H1 (cell line): Measurements from ENCODE around the gene CHCHD6. TPM values are rescaled to one million over a fixed set of nuclear protein-coding genes. Genes with fewer than 3 reads are reported as not detected.

Experiments used
- CTCF ChIA-PET: fragments of 300-600 bp; sonication (Branson Sonifier 250); formaldehyde crosslinking; loops from one replicate; lab custom pipeline; 2021; ENCODE audit not compliant: partially characterized antibody; lab: Charles Lee
- POLR2A ChIA-PET: fragments of 300-600 bp; sonication (Branson Sonifier 250); formaldehyde crosslinking; loops from one replicate; lab custom pipeline; 2021; ENCODE audit warnings: inconsistent platforms; ENCODE audit not compliant: partially characterized antibody; lab: Charles Lee
- DNase-seq, 2 experiments: peaks; one replicate each; pipeline versions ENCODE4 v3.0.0 to v3.0.0-alpha.2; 2010 to 2022; ENCODE audit warnings: low spot score in 2 of 2, low read depth in 1 of 2, mixed read lengths in 1 of 2
- FAIRE-seq: peaks from 2 replicates; lab custom pipeline; 2011; peaks lifted over from hg19 to GRCh38; lab: Jason Lieb, UNC
- H2AFZ ChIP-seq: 2 replicates; pipeline ENCODE4 v1.8.1; 2012; ENCODE audit warnings: low read length, inconsistent platforms
- H2AK5ac ChIP-seq: 2 replicates; pipeline ENCODE4 v1.6.1; 2013; ENCODE audit warnings: low read depth, low read length
- H2BK120ac ChIP-seq: replicated peaks from 2 replicates; pipeline ENCODE3; 2013; ENCODE audit warnings: low read depth, low read length, inconsistent platforms
- H2BK12ac ChIP-seq: 2 replicates; pipeline ENCODE4 v1.6.1; 2013; ENCODE audit warnings: low read depth, low read length
- H2BK15ac ChIP-seq: 2 replicates; pipeline ENCODE4 v1.6.1; 2013; ENCODE audit warnings: low read length
- H2BK20ac ChIP-seq: 2 replicates; pipeline ENCODE4 v1.6.1; 2013; ENCODE audit warnings: low read length
- H2BK5ac ChIP-seq: 2 replicates; pipeline ENCODE4 v1.6.1; 2013; ENCODE audit warnings: low read depth, low read length
- H3K14ac ChIP-seq: 2 replicates; pipeline ENCODE4 v1.6.1; 2013; ENCODE audit warnings: inconsistent platforms; ENCODE audit not compliant: insufficient read length
- H3K18ac ChIP-seq: 2 replicates; pipeline ENCODE4 v1.6.1; 2013; ENCODE audit warnings: low read length; ENCODE audit errors: extremely low read depth
- H3K23ac ChIP-seq: 2 replicates; pipeline ENCODE4 v1.6.1; 2013; ENCODE audit warnings: inconsistent platforms; ENCODE audit not compliant: insufficient read length
- H3K23me2 ChIP-seq: 2 replicates; pipeline ENCODE4 v1.6.1; 2013; ENCODE audit warnings: low read depth, low read length
- H3K27ac ChIP-seq: 2 replicates; pipeline ENCODE4 v1.6.1; 2011; ENCODE audit warnings: low read depth, low read length, inconsistent platforms
- H3K27me3 ChIP-seq, 4 experiments: replicated peaks in 1 of 4; 1 replicate in 1 of 4; 2 replicates in 3 of 4; pipeline versions ENCODE4 v1.6.1 to v1.8.1; 2011 to 2013; ENCODE audit warnings: low read length in 3 of 4, mild to moderate bottlenecking in 3 of 4, inconsistent platforms in 2 of 4, mixed read lengths in 2 of 4, moderate library complexity in 1 of 4; ENCODE audit not compliant: control insufficient read depth in 3 of 4, insufficient read depth in 3 of 4; ENCODE audit errors: extremely low read depth in 1 of 4
- H3K36me3 ChIP-seq, 4 experiments: 2 replicates each; pipeline versions ENCODE4 v1.6.1 to v1.8.1; 2011 to 2013; ENCODE audit warnings: mild to moderate bottlenecking in 4 of 4, low read length in 3 of 4, moderate library complexity in 2 of 4, control low read depth in 1 of 4, inconsistent platforms in 1 of 4; ENCODE audit not compliant: insufficient read depth in 4 of 4, control insufficient read depth in 2 of 4
- H3K4ac ChIP-seq: replicated peaks from 2 replicates; pipeline ENCODE3; 2013; ENCODE audit warnings: low read length, low read depth, mixed read lengths, inconsistent platforms; ENCODE audit not compliant: insufficient read length
- H3K4me1 ChIP-seq, 4 experiments: replicated peaks in 1 of 4; 1 replicate in 1 of 4; 2 replicates in 3 of 4; pipeline versions ENCODE4 v1.6.1 to v1.8.1; 2011 to 2013; ENCODE audit warnings: low read length in 3 of 4, inconsistent platforms in 2 of 4, mixed read lengths in 1 of 4; ENCODE audit not compliant: insufficient read depth in 4 of 4, control insufficient read depth in 3 of 4
- H3K4me2 ChIP-seq, 2 experiments: 2 replicates each; pipeline versions ENCODE4 v1.6.1 to v1.8.1; 2011 to 2013; ENCODE audit warnings: low read depth in 2 of 2, low read length in 2 of 2, control low read depth in 1 of 2, inconsistent platforms in 1 of 2, mild to moderate bottlenecking in 1 of 2; ENCODE audit not compliant: insufficient read depth in 1 of 2
- H3K4me3 ChIP-seq, 4 experiments: fragments of 200-600, 300-600 bp in 1 of 4; sonication (generic), shearing (Covaris generic), sonication (Bioruptor Twin) in 1 of 4; 2 replicates each; pipeline versions ENCODE4 v1.5.1 to v1.8.1; 2011 to 2016; ENCODE audit warnings: low read length in 4 of 4, low read depth in 3 of 4, control low read depth in 2 of 4, inconsistent platforms in 2 of 4, mild to moderate bottlenecking in 2 of 4, mixed read lengths in 1 of 4, moderate library complexity in 1 of 4; ENCODE audit not compliant: insufficient read depth in 2 of 4; ENCODE audit errors: extremely low read depth in 1 of 4
- H3K56ac ChIP-seq: replicated peaks from 2 replicates; pipeline ENCODE3; 2013; ENCODE audit warnings: low read depth, mild to moderate bottlenecking, mixed read lengths, low read length, inconsistent platforms; ENCODE audit not compliant: insufficient read length
- H3K79me1 ChIP-seq: 2 replicates; pipeline ENCODE4 v1.6.1; 2013; ENCODE audit warnings: low read depth, low read length, control low read depth
- H3K79me2 ChIP-seq, 2 experiments: 2 replicates each; pipeline versions ENCODE4 v1.6.1 to v1.8.1; 2012 to 2013; ENCODE audit warnings: low read length in 2 of 2, mild to moderate bottlenecking in 2 of 2, inconsistent platforms in 1 of 2; ENCODE audit not compliant: insufficient read depth in 2 of 2, control insufficient read depth in 1 of 2
- H3K9ac ChIP-seq, 4 experiments: replicated peaks in 1 of 4; 1 replicate in 1 of 4; 2 replicates in 3 of 4; pipeline versions ENCODE4 v1.6.1 to v1.8.1; 2011 to 2013; ENCODE audit warnings: low read depth in 3 of 4, low read length in 3 of 4, control low read depth in 2 of 4, mild to moderate bottlenecking in 2 of 4, moderate library complexity in 2 of 4, inconsistent platforms in 1 of 4; ENCODE audit errors: extremely low read depth in 1 of 4
- H3K9me3 ChIP-seq, 2 experiments: 2 replicates each; pipeline versions ENCODE4 v1.6.1 to v1.8.1; 2012 to 2013; ENCODE audit warnings: mild to moderate bottlenecking in 2 of 2, moderate library complexity in 2 of 2, control low read depth in 1 of 2, inconsistent platforms in 1 of 2, low read depth in 1 of 2, low read length in 1 of 2, mixed read lengths in 1 of 2; ENCODE audit not compliant: insufficient read depth in 2 of 2
- H4K20me1 ChIP-seq, 2 experiments: replicated peaks in 1 of 2; 2 replicates each; pipeline versions ENCODE3 to v1.8.1; 2011 to 2013; ENCODE audit warnings: inconsistent platforms in 2 of 2, low read length in 2 of 2, mild to moderate bottlenecking in 1 of 2; ENCODE audit not compliant: insufficient read depth in 2 of 2, control insufficient read depth in 1 of 2
- H4K5ac ChIP-seq: 2 replicates; pipeline ENCODE4 v1.6.1; 2013; ENCODE audit warnings: low read length, low read depth, mixed read lengths, inconsistent platforms; ENCODE audit not compliant: insufficient read length
- H4K8ac ChIP-seq: 2 replicates; pipeline ENCODE4 v1.8.0; 2013; ENCODE audit warnings: mild to moderate bottlenecking, moderate library complexity, low read length, inconsistent platforms; ENCODE audit not compliant: insufficient read depth; ENCODE audit errors: extremely low read depth
- H4K91ac ChIP-seq: replicated peaks from 2 replicates; pipeline ENCODE3; 2013; ENCODE audit warnings: low read length, mixed read lengths, inconsistent platforms; ENCODE audit not compliant: insufficient read length
- BCL11A ChIP-seq, 2 experiments: IDR thresholded peaks; one replicate each; pipeline ENCODE4 v1.6.1; 2011; ENCODE audit warnings: low read depth in 2 of 2, low read length in 2 of 2, mild to moderate bottlenecking in 2 of 2
- BRCA1 ChIP-seq: IDR thresholded peaks from 2 replicates; pipeline ENCODE4 v1.6.1; 2012; ENCODE audit warnings: low read depth, low read length, improper control_type of control experiment
- CBX5 ChIP-seq: fragments of 300-800, 300-1000 bp; sonication (generic); IDR thresholded peaks from 2 replicates; pipeline ENCODE4 v1.7.1; 2016; ENCODE audit warnings: antibody characterized with exemption, low read length, low read depth
- EP300 ChIP-seq, 2 experiments: IDR thresholded peaks; 1 replicate in 1 of 2; 2 replicates in 1 of 2; pipeline ENCODE4 v1.6.1; 2011 to 2012; ENCODE audit warnings: low read depth in 2 of 2, low read length in 2 of 2, mild to moderate bottlenecking in 2 of 2, borderline replicate concordance in 1 of 2, inconsistent platforms in 1 of 2, moderate library complexity in 1 of 2
- GTF2F1 ChIP-seq: IDR thresholded peaks from 2 replicates; pipeline ENCODE4 v1.6.1; 2012; ENCODE audit warnings: low read depth, low read length, improper control_type of control experiment, borderline replicate concordance
- JUN ChIP-seq: IDR thresholded peaks from 2 replicates; pipeline ENCODE4 v1.6.1; 2011; ENCODE audit warnings: low read depth, mild to moderate bottlenecking, improper control_type of control experiment, low read length
- JUND ChIP-seq: IDR thresholded peaks from 2 replicates; pipeline ENCODE4 v1.6.1; 2011; ENCODE audit warnings: mild to moderate bottlenecking, improper control_type of control experiment, low read length
- KDM4A ChIP-seq: IDR thresholded peaks from one replicate; pipeline ENCODE4 v1.7.1; 2012; ENCODE audit warnings: low read depth, mild to moderate bottlenecking, moderate library complexity, low read length, inconsistent platforms; ENCODE audit not compliant: severe bottlenecking
- RAD21 ChIP-seq, 2 experiments: IDR thresholded peaks in 1 of 2; conservative IDR thresholded peaks in 1 of 2; 2 replicates each; pipeline ENCODE4 v1.6.1; 2011; ENCODE audit warnings: low read depth in 2 of 2, low read length in 2 of 2, improper control_type of control experiment in 1 of 2, inconsistent platforms in 1 of 2, mild to moderate bottlenecking in 1 of 2, moderate library complexity in 1 of 2
- RBBP5 ChIP-seq: IDR thresholded peaks from 2 replicates; pipeline ENCODE4 v1.7.1; 2012; ENCODE audit warnings: low read depth, mild to moderate bottlenecking, inconsistent platforms, low read length, moderate library complexity, borderline replicate concordance
- SIN3A ChIP-seq, 2 experiments: IDR thresholded peaks in 1 of 2; conservative IDR thresholded peaks in 1 of 2; 2 replicates each; pipeline ENCODE4 v1.6.1; 2011 to 2012; ENCODE audit warnings: low read length in 2 of 2, improper control_type of control experiment in 1 of 2, low read depth in 1 of 2, mild to moderate bottlenecking in 1 of 2
- SP2 ChIP-seq: IDR thresholded peaks from 2 replicates; pipeline ENCODE4 v1.6.1; 2012; ENCODE audit warnings: mild to moderate bottlenecking, low read length, inconsistent platforms
- SP4 ChIP-seq: IDR thresholded peaks from 2 replicates; pipeline ENCODE4 v1.6.1; 2012; ENCODE audit warnings: low read length, inconsistent platforms
- polyA plus RNA-seq, 7 experiments: library from polyadenylated mRNA; depleted of rRNA in 3 of 7; stranded (reverse) in 5 of 7; unstranded in 2 of 7; fragments of >200 nt in 5 of 7; fragments of 200-250 nt in 2 of 7; gene quantifications; 1 replicate in 5 of 7; 2 replicates in 1 of 7; 4 replicates in 1 of 7; pipeline versions ENCODE4 v1.2.1 to v1.2.3, GENCODE V29; 2011 to 2013; ENCODE audit warnings: missing spikeins in 2 of 7, mixed read lengths in 2 of 7
- total RNA-seq: library from RNA; stranded (reverse); fragmentation: NEBNext Ultra II Directional; extraction: Animal tissue kit (Norgen Biotek cat#: 25700); gene quantifications from 2 replicates; pipeline ENCODE4 v1.2.1, GENCODE V29; 2021
- TF ChIP-seq, protein P1 (sequence below): IDR thresholded peaks from 2 replicates; pipeline ENCODE4 v1.6.1; 2012; ENCODE audit warnings: inconsistent platforms

Gene CHCHD6
- total and polyA plus RNA-seq, 2 of the 8 experiments (the other 6 are each of a cell fraction or from before 2014, with no cell fraction given), result 32.4 to 37.6 TPM

GRCh38 chr3:126918355-126918821 lies 214.3 kb downstream of the CHCHD6 start:
- CTCF ChIA-PET, result interaction anchor here (1.0 to 1.7 kb wide), 3 partner anchors 10 to 101 kb away, joined by 3 to 5 read pairs (median 4); no protein-coding TSS in a partner anchor
- H3K56ac ChIP-seq, result no peak overlapping the region
- H3K18ac ChIP-seq, result no peak overlapping the region
- H3K23me2 ChIP-seq, result no peaks in the 10 kb centered on the region
- H2BK20ac ChIP-seq, result no peak overlapping the region
- H3K9me3 ChIP-seq, result 0 out of 4 replicates have a peak, but pooled peaks cover 0 to 6% of the 10 kb centered on the region in 2 experiments
- no peaks in the 10 kb centered on the region for H3K36me3 ChIP-seq
- H3K27ac ChIP-seq, result no peak overlapping the region
- no peak for TF ChIP-seq SP2
- no peak for TF ChIP-seq JUND
- no peak for TF ChIP-seq CBX5
- no peak for TF ChIP-seq SP4
- no peak for TF ChIP-seq RAD21 (IDR thresholded peaks at IDR 0.05 in 1 of 2, conservative IDR thresholded peaks at IDR 0.05 in 1 of 2; ENCODE audit: low read depth in 2 of 2, low read length in 2 of 2)
- TF ChIP-seq SIN3A (conservative IDR thresholded peaks at IDR 0.05 in 1 of 2, IDR thresholded peaks at IDR 0.05 in 1 of 2; ENCODE audit: low read depth in 1 of 2, low read length in 2 of 2), result no peak
- TF ChIP-seq JUN, result no peak
- no peak for TF ChIP-seq RBBP5
- TF ChIP-seq KDM4A, result no peak
- no peak for TF ChIP-seq GTF2F1
- TF ChIP-seq BRCA1, result no peak
- no peak for TF ChIP-seq BCL11A (IDR thresholded peaks at IDR 0.05; ENCODE audit: low read depth in 2 of 2, low read length in 2 of 2)
- TF ChIP-seq, protein P1, sequence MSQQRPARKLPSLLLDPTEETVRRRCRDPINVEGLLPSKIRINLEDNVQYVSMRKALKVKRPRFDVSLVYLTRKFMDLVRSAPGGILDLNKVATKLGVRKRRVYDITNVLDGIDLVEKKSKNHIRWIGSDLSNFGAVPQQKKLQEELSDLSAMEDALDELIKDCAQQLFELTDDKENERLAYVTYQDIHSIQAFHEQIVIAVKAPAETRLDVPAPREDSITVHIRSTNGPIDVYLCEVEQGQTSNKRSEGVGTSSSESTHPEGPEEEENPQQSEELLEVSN, result no peak
- TF ChIP-seq EP300 (IDR thresholded peaks at IDR 0.05; ENCODE audit: borderline replicate concordance in 1 of 2, low read depth in 2 of 2, low read length in 2 of 2), result no peak
- TF ChIP-seq, all 59 proteins: peak for 0
- DNase-seq, result no peak
- H2BK120ac ChIP-seq, result no peak overlapping the region
- no peaks in the 10 kb centered on the region for H3K4me1 ChIP-seq
- no peaks in the 10 kb centered on the region for H3K79me1 ChIP-seq
- no peaks in the 10 kb centered on the region for H3K27me3 ChIP-seq
- no peak overlapping the region for H2BK15ac ChIP-seq
- H2AFZ ChIP-seq, result no peak overlapping the region
- H2BK12ac ChIP-seq, result no peak overlapping the region
- POLR2A ChIA-PET, result no interaction called here
- no peak overlapping the region for H3K14ac ChIP-seq
- H3K4me2 ChIP-seq, result no peak overlapping the region
- H3K79me2 ChIP-seq, result no peaks in the 10 kb centered on the region
- no peak overlapping the region for H4K5ac ChIP-seq
- no peak overlapping the region for H3K4me3 ChIP-seq
- no peak overlapping the region for H2AK5ac ChIP-seq
- FAIRE-seq, result no peak
- no peak overlapping the region for H4K91ac ChIP-seq
- H4K20me1 ChIP-seq, result no peaks in the 10 kb centered on the region
- H3K4ac ChIP-seq, result no peak overlapping the region
- H2BK5ac ChIP-seq, result no peak overlapping the region
- H3K9ac ChIP-seq, result no peak overlapping the region
- no peak overlapping the region for H4K8ac ChIP-seq
- no peak overlapping the region for H3K23ac ChIP-seq
